Measurements from ENCODE around the gene ZNF319. TPM values are rescaled to one million over a fixed set of nuclear protein-coding genes. Genes with fewer than 3 reads are reported as not detected.

Gene ZNF319
- total RNA-seq, 1 donor from 2014 or later: 15.0 TPM

- Mint-ChIP-seq H3K4me1 (peaks cover 39% of the 10 kb centered on the region), H3K4me3 (no peak overlapping the region), H3K27ac (no peak overlapping the region), H3K9me3 (no peaks in the 10 kb centered on the region), H3K27me3 (ENCODE audit: low read depth) (peaks cover 7% of the 10 kb centered on the region), H3K36me3 (no peaks in the 10 kb centered on the region)
- TF ChIP-seq CTCF (IDR thresholded peaks at IDR 0.05; ENCODE audit: unreplicated experiment): no peak
- no peak for DNase-seq (ENCODE audit: low spot score in 2 of 2, unreplicated experiment in 2 of 2)
These were observed 28.9 kb upstream of the ZNF319 start for GRCh38 chr16:58029410-58029809.

GRCh38 chr16:58028541-58029070 lies 28.1 kb upstream of the ZNF319 start:
- H3K4me1 Mint-ChIP-seq: peaks cover 37% of the 10 kb centered on the region
- H3K27ac Mint-ChIP-seq: no peak overlapping the region
- no peak overlapping the region for H3K4me3 Mint-ChIP-seq
- no peak for TF ChIP-seq CTCF (IDR thresholded peaks at IDR 0.05; ENCODE audit: unreplicated experiment)
- H3K27me3 Mint-ChIP-seq (ENCODE audit: low read depth): peaks cover 8% of the 10 kb centered on the region
- no peak for DNase-seq (ENCODE audit: low spot score in 2 of 2, unreplicated experiment in 2 of 2)
- no peaks in the 10 kb centered on the region for H3K36me3 Mint-ChIP-seq
- H3K9me3 Mint-ChIP-seq: no peaks in the 10 kb centered on the region

- no peak for DNase-seq (ENCODE audit: low spot score in 2 of 2, unreplicated experiment in 2 of 2)
- H3K4me1 Mint-ChIP-seq: peaks cover 37% of the 10 kb centered on the region
- peaks cover 8% of the 10 kb centered on the region for H3K27me3 Mint-ChIP-seq (ENCODE audit: low read depth)
- no peak for TF ChIP-seq CTCF (IDR thresholded peaks at IDR 0.05; ENCODE audit: unreplicated experiment)
- no peak overlapping the region for H3K27ac Mint-ChIP-seq
- H3K9me3 Mint-ChIP-seq: no peaks in the 10 kb centered on the region
- no peaks in the 10 kb centered on the region for H3K36me3 Mint-ChIP-seq
- H3K4me3 Mint-ChIP-seq: peak overlapping the region; percentile 52
These were observed 27.5 kb upstream of the ZNF319 start for GRCh38 chr16:58027916-58028455.

- Mint-ChIP-seq H3K36me3 (no peaks in the 10 kb centered on the region), H3K4me1 (peaks cover 39% of the 10 kb centered on the region), H3K27ac (no peak overlapping the region), H3K4me3 (peak overlapping the region; percentile 66), H3K27me3 (ENCODE audit: low read depth) (peaks cover 8% of the 10 kb centered on the region), H3K9me3 (no peaks in the 10 kb centered on the region)
- TF ChIP-seq CTCF (IDR thresholded peaks at IDR 0.05; ENCODE audit: unreplicated experiment): no peak
- DNase-seq (ENCODE audit: low spot score in 2 of 2, unreplicated experiment in 2 of 2): no peak
These were observed 26.9 kb upstream of the ZNF319 start for GRCh38 chr16:58027161-58027915.

- no peaks in the 10 kb centered on the region for H3K36me3 Mint-ChIP-seq
- H3K4me3 Mint-ChIP-seq: peak overlapping the region; percentile 66
- H3K4me1 Mint-ChIP-seq: peaks cover 37% of the 10 kb centered on the region
- DNase-seq (ENCODE audit: low spot score in 2 of 2, unreplicated experiment in 2 of 2): peak in 1 of 2 experiments; percentile 57
- no peaks in the 10 kb centered on the region for H3K9me3 Mint-ChIP-seq
- no peak overlapping the region for H3K27ac Mint-ChIP-seq
- H3K27me3 Mint-ChIP-seq (ENCODE audit: low read depth): peaks cover 8% of the 10 kb centered on the region
- no peak for TF ChIP-seq CTCF (IDR thresholded peaks at IDR 0.05; ENCODE audit: unreplicated experiment)
These were observed 26.3 kb upstream of the ZNF319 start for GRCh38 chr16:58026705-58027160.
